ENCODE results near the gene MAGIX.

Gene MAGIX

GRCh38 chrX:49184294-49185281 is 22.0 kb downstream of the MAGIX start:
- DNase-seq, result peak in 1 of 2 donors; percentile 25

DNA sequence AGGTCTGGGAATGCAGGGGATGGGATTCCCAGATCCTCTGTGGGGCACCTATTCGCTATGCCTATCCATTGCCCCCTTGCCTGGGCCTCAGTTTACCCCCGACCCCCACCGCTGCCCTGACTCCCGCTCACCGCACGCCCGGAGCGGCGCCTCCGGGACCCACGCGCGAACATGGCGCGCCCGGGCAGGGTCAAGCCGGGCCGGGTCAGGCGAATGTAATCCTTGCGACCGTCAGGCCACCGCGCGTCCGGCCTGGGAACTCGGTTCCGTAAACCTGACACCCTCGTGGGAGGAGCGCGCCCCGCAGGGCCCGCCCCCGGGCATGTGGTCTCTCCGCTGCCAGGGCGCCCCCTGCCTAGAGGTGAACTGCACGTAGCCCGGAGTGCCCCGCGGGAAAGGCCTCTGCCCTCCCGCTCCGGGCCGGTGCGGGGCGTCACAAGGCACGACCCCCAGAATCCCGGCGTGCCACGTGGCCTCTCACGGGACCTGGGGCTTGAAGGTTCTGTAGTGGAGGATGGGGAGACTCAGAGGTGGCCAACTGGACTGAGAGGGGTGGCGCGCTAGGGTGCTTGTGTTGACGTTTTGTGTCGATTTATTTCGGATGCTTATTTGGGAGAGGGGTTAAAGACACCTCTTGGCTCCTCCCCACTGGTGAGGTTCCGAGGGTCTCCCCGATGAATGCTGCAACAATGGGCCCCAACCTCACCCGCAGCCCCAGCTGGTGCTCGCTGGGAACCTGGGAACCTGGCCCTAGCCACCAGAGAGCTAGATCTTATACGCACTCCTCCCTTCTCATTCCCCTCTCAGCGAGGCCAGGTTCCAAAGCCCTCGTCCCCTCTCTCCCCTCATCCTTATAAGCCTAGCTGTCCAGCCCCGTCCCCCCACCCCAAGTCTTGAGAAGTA is 23.8 kb downstream of the MAGIX start, which contains the start of gene PRICKLE3:
Gene PRICKLE3 (minus strand): TSS at position 249 of the 903 bp plus-strand sequence. CDS start 76 bp downstream, at position 173.
- peak; percentile 7 to 32 for DNase-seq

DNA sequence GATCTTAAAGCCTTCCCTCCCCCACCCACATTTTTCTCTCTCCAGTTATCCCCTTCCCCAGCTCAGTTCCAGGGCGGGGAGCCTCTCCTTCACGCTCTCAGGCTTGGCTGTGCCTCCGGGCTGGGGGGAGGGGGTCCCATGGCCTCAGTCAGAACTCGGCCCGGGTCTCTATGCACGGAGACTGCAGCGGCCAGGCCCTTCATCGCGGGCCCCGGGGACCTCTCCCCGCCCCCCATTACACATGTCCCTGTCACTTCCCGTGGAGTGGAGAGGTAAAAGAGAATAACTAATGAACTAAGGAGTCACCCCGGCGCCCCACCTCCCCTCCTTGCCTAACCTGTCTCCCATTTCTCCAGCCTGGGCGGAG is 24.5 kb downstream of the MAGIX start:
- no peak for DNase-seq

DNA sequence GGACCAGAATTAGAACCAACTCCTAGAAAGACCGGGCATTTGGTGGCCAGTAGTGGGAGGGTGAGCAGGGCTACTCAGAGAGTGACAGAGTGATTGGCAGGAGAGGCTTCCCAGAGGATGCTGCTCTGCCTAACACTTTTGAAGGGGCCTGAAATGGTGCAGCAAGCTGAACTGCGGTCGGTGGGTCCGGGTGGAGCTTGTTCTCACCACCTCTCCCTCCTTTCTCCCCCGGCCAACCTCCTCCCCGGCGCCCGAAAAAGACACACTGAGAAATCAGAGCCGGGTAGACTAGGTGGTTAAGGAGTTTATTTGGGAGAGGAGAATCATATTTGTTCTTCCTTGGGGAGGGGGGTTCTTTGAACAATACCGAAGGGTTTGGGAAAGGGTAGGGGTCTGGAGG is 25.0 kb downstream of the MAGIX start:
- no peak for DNase-seq

DNA sequence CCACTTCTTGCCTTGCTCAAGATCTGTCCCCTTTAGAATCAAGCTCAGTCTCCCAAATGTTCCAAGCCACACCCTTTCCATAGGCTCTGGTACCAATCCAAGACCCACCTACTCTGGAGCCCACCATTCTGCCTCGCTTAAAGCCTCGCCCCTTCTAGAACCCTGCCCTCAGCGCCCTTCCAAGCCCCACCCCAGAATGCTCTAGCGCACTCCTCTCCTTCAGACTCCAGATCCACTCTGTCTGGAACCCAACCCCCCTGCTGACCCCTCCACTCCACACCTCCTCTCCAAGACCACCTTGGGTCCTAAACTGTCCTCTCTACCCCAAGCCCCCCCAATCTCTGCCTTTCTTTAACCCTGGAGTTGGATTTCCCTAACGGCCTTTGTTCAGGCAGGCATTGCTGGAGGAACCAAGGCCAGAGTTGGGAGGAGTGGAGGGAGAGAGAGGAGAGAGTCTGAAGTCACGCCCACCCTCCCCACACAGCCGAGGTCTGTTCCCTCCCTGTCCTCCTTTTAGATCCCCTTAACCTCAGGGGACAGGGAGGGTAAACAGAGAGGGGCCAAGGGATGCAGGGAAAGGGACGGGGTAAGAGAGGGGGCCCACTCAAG is 26.0 kb downstream of the MAGIX start:
- DNase-seq, result no peak

- no peak for DNase-seq
Observed at GRCh38 chrX:49189606-49190005, 27.0 kb downstream of the MAGIX start.

- DNase-seq, result peak; percentile 31 to 98
Observed at GRCh38 chrX:49190821-49191573, 28.4 kb downstream of the MAGIX start.

- DNase-seq, result no peak
Observed at GRCh38 chrX:49191574-49192011, 29.0 kb downstream of the MAGIX start.

DNA sequence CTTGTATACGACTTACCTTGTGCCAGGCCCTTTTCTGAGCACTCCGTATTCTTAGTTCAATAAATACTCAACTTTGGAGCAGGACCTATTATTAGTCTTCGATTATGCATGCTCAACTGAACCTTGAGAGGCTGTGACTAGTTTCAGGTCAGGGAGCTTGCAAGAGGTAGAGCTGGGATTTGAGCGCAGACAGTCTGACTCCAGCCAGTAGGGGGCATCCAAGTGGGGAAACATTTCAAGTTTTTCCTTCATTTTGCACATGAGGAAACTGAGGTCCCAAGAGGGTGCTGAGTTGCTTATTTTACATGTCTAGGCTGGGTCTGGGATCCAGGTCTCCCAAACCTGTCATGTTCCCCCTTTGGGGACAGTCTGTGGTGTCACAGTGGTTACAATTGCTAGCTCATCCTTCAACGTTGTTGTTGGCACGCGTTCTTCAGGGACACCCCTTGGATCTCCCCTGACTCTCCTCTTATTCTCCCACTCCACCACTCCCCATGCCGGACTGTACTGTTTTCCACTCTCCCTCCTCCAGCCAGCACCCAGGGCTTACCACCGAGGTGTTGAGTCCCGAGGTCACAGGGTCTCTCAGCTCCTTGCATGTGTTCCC is 30.3 kb downstream of the MAGIX start:
- no peak for DNase-seq

- no peak for DNase-seq
Observed at GRCh38 chrX:49193542-49193964, 31.0 kb downstream of the MAGIX start.

DNA sequence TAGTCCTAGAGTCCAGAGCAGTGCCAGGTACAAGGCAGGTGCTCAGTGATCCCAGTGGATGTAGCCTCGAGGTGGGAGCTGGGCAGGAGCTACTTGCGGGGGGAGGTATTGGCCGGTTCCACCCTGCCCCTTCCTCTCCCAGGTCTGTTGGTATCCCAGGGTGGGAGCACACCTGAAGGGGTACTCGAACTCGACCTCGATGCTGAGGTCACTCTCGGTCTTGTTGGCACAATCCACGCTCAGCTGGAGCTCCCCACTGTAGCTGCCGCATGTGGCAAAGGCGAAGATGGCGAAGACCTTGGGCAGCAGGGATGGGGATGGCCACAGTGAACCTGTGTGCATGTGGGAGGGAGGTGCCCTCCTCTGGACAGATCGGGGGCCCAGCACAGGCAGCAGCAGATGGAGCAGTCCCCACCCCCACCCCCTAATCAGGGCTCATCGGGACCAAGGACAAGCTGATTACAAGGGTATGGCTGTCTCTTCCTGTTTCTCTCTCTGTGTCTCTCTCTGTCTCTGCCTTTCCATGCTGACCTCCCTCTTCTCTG is 35.1 kb downstream of the MAGIX start:
- no peak for DNase-seq

DNA sequence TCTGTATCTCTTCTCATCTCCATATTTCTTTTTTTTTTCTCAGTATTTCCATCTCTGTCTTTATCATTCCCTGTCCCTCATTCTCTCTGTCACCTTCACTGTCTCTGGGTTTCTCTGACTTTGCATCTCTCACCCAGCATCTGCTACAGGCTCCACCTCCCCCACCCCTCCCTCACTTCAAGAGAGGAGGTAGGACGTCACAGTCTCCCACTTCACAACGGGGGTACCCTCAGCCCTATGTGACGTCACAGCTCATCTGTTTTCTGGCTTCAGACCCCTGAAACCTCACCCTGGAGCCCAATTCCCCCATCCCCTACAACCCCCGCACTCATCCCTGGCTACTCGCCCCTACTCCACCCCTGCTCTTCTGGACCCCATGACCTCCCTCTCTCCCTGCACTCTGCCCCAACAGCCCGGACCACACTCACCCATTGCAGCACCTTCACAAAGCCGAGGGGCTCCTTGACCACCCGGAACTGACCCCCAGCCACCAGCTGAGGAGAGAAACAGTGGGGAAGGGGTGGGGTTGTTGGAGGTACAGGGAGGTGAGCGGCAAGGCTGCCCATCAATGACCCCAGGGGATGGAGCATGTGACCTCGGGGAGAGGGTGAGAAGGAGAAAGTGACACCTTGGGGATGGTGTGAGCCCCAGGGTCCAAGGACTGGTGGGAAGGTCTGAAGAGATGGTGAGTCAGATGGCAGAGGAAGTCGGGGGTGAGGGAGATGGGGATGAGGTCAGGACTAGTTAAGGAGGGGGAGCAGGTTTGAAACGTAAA is 36.2 kb downstream of the MAGIX start:
- DNase-seq, result no peak

DNA sequence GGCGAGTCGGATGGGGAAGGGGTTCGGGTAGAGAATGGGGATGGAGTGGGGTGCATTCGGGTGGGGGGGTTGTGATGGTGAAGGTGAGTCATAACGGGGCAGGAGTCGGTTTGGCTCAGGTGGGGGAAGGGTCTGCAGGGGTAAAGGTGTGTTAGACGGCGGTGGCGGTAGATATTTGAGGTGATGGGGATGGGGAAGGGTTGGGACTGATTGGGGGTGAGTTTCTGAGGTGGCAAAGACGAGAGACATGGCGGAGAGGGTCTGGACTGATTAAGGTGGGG is 36.7 kb downstream of the MAGIX start:
- DNase-seq, result no peak

- peak; percentile 39 to 44 for DNase-seq
Observed at GRCh38 chrX:49199906-49200771, 37.6 kb downstream of the MAGIX start, which contains the start of gene SYP. Gene SYP, minus strand, starts transcription at chrX:49200193. Its CDS starts 7 bp downstream, at chrX:49200186.

- DNase-seq, result no peak
Observed at GRCh38 chrX:49202022-49202421, 39.5 kb downstream of the MAGIX start.

DNA sequence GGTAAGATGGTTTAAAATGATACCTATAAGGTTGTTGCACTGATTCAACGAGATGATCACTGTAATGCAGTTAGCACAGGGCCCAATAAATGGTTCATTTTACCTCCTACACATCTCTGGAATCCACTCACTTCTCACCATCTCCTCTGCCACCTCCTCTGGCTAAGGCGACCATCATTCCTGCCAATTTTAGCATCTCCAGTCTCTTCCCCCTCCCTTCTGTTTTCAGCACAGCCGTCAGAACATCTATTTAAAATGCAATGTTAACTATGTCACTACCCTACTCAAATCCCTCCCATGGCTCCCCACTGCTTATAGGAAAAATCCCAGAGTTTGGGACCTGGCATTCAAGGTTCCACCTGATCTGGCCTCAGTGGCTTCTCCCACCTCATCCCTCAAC is 41.0 kb downstream of the MAGIX start:
- no peak for DNase-seq

DNA sequence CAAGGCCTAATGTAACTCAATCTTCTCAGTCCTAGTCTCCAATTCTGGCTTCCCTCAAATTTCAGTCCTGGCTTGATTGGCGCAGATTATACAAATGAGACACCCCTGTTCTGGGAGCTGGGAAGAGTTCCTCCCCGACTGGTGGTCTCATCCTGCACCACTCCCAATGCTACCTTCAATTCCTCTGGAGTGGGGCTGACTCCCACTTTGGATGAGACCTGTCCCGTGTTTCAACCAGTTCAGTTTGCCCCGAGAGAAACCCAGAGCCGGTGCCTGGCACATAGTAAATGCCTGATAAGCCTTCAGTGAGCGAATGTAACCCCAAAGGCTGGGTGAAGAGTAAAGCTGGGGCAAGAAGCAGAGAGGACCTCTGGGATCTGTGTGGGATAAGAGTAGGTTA is 41.5 kb downstream of the MAGIX start:
- no peak for DNase-seq

DNA sequence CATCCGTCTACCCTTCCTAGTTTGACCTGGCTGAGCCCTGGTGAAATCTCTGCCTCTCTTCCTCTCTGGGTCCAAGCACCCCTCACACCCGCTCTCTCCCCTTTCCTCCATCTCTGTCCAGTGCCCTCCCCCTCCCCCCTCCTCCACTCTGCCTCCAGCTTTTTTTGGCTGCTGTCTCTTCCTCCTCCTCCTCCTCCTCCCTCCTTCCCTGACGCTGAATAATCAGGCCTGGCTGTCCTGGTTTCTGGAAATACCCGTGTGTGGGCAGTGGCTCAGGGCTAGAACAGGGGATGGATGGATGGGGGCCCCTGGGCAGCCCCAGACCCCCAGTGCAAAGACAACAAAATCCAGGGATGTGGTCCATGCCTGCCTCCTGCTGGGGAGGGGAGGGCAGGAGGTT is 42.2 kb downstream of the MAGIX start:
- no peak for DNase-seq

DNA sequence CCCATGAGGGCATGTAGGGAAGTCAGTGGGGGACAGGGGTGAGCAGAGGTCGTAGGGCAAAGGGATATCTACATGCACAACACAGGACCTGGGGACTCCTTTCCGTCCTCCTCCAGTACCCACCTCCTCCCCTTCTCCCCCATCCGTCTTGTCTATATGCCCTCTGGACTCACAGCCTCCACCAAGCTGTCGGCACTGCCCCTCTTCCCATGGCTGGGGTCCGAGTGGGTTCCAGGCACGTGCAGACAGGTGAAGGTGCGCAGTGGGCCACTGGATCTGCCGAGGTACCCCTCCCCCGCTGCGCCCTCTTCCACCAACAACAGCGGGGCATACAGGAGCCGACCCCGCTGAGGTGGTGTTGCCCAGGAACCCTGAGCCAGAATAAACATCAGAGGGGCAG is 42.9 kb downstream of the MAGIX start:
- no peak for DNase-seq

DNA sequence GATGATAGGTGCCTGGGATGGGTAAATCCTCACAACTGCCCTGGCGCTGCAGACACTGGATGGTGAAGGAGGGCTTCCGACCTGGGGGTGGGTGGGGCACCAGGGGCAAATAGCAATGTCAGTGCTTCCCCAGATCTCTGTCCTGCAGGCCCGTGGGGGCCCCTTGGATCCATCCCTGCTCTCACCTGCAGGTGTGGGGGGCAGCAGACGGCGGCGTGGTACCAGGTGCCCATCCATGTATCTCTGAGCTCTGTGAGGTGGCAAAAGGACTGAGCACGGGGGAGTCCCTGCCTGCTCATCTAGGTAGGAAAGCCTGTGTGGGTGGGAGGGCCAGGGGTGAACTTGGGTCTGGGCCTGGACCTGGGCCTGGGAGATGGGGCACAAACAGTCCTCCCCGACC is 44.0 kb downstream of the MAGIX start:
- DNase-seq, result no peak
